K562 (cell line): ENCODE data around the gene DBP. TPM values are rescaled to one million over a fixed set of nuclear protein-coding genes. Genes with fewer than 3 reads are reported as not detected.

Experiments used
- DMBX1 ChIP-seq: fragments of 250-450 bp; sonication (Bioruptor Pico); IDR thresholded peaks from 2 replicates; pipeline ENCODE4 v1.8.0; 2022; ENCODE audit warnings: inconsistent platforms, mild to moderate bottlenecking, moderate library complexity, borderline replicate concordance
- LARP7 ChIP-seq: fragments of 450-650 bp; IDR thresholded peaks from 2 replicates; pipeline ENCODE4 v1.6.1; 2016
- MAZ ChIP-seq, 2 experiments: fragments of 450-650 bp in 1 of 2; sonication (generic) in 1 of 2; formaldehyde crosslinking; IDR thresholded peaks in 1 of 2; conservative IDR thresholded peaks in 1 of 2; 2 replicates each; pipeline versions ENCODE4 v1.4.0 to v1.5.0; 2020; ENCODE audit warnings: mild to moderate bottlenecking in 1 of 2, missing genetic modification reagents in 1 of 2
- MLX ChIP-seq, 2 experiments: fragments of 450-650 bp in 1 of 2; sonication (generic) in 1 of 2; formaldehyde crosslinking; conservative IDR thresholded peaks; 2 replicates each; pipeline versions ENCODE4 v1.4.0 to v1.8.1; 2020 to 2022; ENCODE audit warnings: mild to moderate bottlenecking in 1 of 2, missing genetic modification reagents in 1 of 2
- NR0B1 ChIP-seq: fragments of 450-650 bp; IDR thresholded peaks from one replicate; pipeline ENCODE4 v1.6.1; 2018; ENCODE audit warnings: mild to moderate bottlenecking, moderate library complexity; ENCODE audit not compliant: partially characterized antibody
- PHF21A ChIP-seq: fragments of 450-650 bp; IDR thresholded peaks from 2 replicates; pipeline ENCODE4 v1.6.1; 2017; ENCODE audit warnings: low read depth, borderline replicate concordance
- RERE ChIP-seq: sonication (generic); formaldehyde crosslinking; IDR thresholded peaks from 2 replicates; pipeline ENCODE4 v1.8.0; 2023; ENCODE audit warnings: missing genetic modification reagents, mild to moderate bottlenecking, borderline replicate concordance
- TEAD1 ChIP-seq, 2 experiments: fragments of 450-650 bp in 1 of 2; sonication (generic) in 1 of 2; formaldehyde crosslinking; IDR thresholded peaks; 2 replicates each; pipeline versions ENCODE4 v1.4.0 to v1.8.0; 2020 to 2022; ENCODE audit warnings: mild to moderate bottlenecking in 2 of 2, missing genetic modification reagents in 1 of 2
- ZNF140 ChIP-seq: fragments of 250-450 bp; sonication (Bioruptor Pico); IDR thresholded peaks from 2 replicates; pipeline ENCODE4 v1.8.0; 2021; ENCODE audit warnings: moderate library complexity, mild to moderate bottlenecking, inconsistent platforms
- ZNF280B ChIP-seq: fragments of 250-450 bp; sonication (Bioruptor Pico); IDR thresholded peaks from 2 replicates; pipeline ENCODE4 v1.5.1; 2021; ENCODE audit warnings: mild to moderate bottlenecking
- ZNF511 ChIP-seq: sonication (generic); formaldehyde crosslinking; IDR thresholded peaks from 2 replicates; pipeline ENCODE4 v1.8.0; 2022; ENCODE audit warnings: mild to moderate bottlenecking, missing genetic modification reagents
- polyA plus RNA-seq, 8 experiments: library from polyadenylated mRNA; depleted of rRNA in 4 of 8; stranded (reverse) in 5 of 8; unstranded in 3 of 8; fragments of >200 nt; fragmentation: Nextera tagmentation in 2 of 8; fragmentation: Illumina TruSeq in 1 of 8; extraction: Ambion mirVana in 2 of 8; extraction: Trizol in 1 of 8; gene quantifications; 2 replicates each; pipeline versions ENCODE4 v1.2.1 to v1.2.3, GENCODE V29; 2011 to 2014; ENCODE audit warnings: inconsistent platforms in 1 of 8, missing spikeins in 1 of 8
- total RNA-seq, 7 experiments: library from RNA; depleted of rRNA in 6 of 7; stranded (reverse); fragments of >200 nt in 6 of 7; fragmentation: Illumina TruSeq in 2 of 7; extraction: Trizol in 2 of 7; gene quantifications; 2 replicates each; pipeline versions ENCODE4 v1.2.1 to v1.2.3, GENCODE V29; 2011 to 2021; ENCODE audit warnings: low replicate concordance in 1 of 7

The DBP gene
- total and polyA plus RNA-seq, 9 of the 15 experiments (the other 6 are each of a cell fraction or from before 2014, with no cell fraction given) = 0.25 to 5.5 (median 1.8) TPM

- TF ChIP-seq TEAD1 (CRISPR knock-in tag; IDR thresholded peaks at IDR 0.05) = no peak
- no peak for TF ChIP-seq RERE (CRISPR knock-in tag)
- TF ChIP-seq ZNF140 = no peak
- no peak for TF ChIP-seq NR0B1
- no peak for TF ChIP-seq MLX (CRISPR knock-in tag; conservative IDR thresholded peaks at IDR 0.05)
- no peak for TF ChIP-seq ZNF280B (CRISPR knock-in tag)
- no peak for TF ChIP-seq MAZ (CRISPR knock-in tag; conservative IDR thresholded peaks at IDR 0.05 in 1 of 2, IDR thresholded peaks at IDR 0.05 in 1 of 2)
- TF ChIP-seq ZNF511 (CRISPR knock-in tag) = no peak
- peak; percentile 63; the same call in 1 of the 2 replicates for TF ChIP-seq LARP7
- TF ChIP-seq DMBX1 (CRISPR knock-in tag) = 0 out of 2 replicates have a peak, but pooled peaks have one; percentile 13
- TF ChIP-seq PHF21A = no peak
Observed at GRCh38 chr19:48619692-48620585, 17.2 kb downstream of the DBP start (continued).
